ENCODE results near the gene CRACR2B. TPM values are rescaled to one million over a fixed set of nuclear protein-coding genes. Genes with fewer than 3 reads are reported as not detected.

CRACR2B gene
- polyA plus RNA-seq, 5 donors, result 13.6 to 31.6 (median 21.5) TPM

DNA sequence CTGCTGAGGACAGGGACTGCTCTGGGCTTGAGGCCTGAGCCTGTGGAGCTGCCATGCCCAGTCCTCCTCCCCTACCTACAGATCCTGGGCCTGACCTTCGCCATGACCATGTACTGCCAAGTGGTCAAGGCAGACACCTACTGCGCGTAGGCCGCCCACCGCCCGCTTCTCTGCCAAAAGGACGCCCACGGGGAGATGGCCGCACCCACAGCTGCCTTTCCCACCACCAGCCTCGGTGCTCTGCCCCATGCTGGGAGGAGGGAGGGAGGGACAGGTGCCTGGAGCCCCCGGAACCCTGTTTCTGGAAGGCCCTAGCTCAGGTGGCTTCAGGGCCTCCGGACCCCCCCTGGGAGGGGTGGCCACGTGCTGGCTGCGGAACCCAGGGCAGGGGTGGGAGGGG, 38.8 kb downstream of the CRACR2B start:
- DNase-seq, result no peak

DNA sequence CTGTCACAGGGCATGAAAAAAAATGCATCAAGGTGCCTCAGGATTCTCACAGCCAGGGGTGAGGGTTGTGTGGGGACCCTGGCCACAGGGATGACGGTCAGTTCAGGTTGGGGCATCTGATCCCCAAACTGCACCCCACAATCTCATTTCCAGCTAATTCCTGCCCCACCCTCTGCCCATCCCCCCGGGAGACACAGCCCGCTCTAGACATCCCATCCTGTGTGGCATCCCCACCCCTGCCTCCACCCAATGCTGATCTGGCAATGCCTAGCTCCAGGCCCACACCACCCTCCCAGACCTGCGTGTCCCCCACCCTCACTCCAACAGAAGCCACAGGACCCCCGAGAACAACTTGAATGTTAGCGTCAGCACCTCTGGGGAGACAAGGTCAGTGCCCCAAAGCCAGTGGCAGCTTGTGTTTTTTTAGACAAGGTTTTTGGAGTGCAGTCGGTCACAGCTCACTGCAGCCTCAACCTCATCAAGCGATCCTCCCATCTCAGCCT, 40.2 kb downstream of the CRACR2B start:
- DNase-seq, result no peak

DNA sequence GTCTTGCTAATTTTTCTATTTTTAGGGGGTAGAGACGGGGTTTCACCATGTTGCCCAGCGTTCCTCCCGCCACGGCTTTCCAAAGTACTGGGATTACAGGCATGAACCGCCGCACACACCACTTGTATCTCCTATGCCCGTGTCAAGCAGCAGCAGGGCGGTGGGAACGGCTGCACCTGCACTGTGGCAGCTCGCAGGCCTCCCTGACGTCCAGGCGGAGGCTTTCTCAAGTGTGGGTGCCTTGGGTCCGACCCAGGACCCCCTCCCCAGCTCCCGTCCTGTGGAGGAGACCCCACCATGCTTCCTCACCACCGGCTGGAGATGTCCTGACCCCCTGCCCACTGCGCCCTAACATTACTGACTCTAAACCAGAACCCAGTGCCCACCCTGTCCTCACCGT, 40.7 kb downstream of the CRACR2B start:
- DNase-seq, result no peak

DNA sequence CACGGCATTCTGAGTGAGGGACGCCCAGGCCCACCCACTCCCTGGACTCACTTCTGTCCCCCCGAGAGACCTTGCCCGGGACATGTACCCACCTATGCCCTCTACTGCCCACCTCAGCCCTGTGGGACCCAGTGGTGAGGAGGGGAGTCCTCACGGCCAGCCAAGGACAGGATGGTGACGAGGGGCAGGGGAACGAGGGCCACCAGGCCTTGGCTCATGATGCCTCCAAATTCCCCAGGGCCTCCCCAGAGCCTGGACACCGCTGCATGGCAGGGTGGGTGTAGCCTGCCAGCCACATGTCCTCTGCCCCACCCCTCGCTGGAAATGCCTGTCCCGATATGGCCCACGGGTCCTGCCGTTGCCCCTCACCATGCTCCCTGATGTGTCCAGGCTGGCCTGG, 41.1 kb downstream of the CRACR2B start:
- DNase-seq, result no peak

DNA sequence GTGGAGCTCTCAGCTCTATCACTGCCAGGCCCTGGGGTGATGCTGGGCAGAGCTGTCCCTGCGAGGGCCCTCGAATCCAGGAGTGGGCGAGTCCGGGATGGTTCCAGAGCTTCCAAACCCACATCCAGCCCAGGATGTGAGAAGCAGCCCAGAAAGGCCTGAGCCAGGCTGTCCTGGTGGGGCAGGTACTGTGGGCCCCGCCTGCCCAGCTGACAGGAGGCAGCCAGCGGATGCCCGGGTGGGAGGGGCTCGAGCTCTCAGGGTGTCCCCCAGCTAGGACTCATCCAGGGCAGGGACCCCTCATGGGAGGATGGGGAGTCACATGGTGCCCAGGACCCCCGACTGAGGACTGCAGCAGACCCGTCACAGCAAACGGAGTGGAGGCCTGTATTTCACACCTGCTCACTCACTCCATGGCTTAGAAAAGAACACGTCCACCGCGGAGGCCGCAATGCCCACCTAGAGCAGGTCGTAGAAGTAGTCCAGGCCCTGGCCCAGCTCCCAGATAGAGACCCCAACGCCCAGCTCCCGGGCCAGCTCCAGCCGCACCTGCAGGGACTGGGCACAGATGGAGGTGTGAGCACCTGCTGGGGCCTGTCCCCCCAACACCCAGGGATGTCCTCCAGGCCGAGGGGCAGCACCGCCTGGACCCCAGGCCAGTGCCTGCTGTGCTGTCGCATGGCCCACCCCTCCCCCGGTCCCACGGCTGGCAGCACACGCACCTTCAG, 41.8 kb downstream of the CRACR2B start:
- DNase-seq, result no peak

DNA sequence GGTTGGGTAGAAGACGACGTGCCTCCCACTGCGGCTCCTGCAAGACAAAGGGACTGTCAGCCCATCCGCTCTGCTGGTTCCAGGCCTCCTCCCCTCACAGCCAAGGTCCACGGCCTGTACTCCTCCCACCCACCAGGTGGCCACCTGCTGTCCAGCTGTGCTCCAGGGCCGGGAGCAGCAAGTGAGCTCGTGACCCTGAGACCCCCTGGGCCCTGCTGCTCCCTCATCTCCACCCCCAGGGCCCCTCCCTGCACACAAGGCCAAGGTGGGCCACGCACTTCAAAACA, 42.4 kb downstream of the CRACR2B start:
- DNase-seq, result no peak

DNA sequence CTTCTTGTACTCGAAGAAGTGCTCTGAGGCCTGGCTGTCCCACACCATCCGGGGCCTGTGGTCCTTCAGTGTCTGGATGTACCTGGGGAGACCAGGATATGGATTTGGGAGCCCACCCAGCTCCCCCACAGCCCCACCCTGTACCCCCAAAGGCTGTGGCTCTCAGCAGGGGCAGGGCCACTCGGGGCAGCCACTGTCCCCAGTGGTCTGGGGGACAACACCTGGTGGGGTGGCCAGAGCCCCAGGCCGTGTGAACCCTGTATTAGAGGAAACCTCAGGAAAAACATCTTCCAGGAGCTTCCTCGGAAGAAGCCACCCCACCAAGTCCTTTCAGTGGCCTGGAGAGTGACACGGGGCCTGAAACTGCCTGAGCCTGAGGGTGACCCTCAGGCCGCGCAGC, 42.7 kb downstream of the CRACR2B start:
- DNase-seq, result no peak

DNA sequence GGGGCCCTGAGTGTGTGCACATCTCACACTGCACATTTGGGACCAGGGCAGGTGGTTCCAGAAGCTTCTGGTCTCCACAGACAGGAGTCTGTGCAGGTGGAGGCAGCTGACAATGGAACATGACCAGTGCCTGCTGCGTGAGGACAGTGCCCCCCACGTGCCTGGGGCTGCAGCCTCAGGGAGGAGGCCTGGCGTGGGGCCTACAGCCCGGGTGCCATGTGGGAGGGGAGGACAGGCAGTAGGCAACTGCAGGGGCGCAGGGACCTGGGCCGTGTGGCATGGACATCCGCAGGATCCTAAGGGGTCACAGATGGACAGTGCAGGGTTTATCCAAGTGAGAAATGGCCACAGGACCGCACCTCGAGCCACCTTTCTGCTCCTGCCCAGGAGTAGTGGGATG, 43.8 kb downstream of the CRACR2B start:
- DNase-seq, result no peak

DNA sequence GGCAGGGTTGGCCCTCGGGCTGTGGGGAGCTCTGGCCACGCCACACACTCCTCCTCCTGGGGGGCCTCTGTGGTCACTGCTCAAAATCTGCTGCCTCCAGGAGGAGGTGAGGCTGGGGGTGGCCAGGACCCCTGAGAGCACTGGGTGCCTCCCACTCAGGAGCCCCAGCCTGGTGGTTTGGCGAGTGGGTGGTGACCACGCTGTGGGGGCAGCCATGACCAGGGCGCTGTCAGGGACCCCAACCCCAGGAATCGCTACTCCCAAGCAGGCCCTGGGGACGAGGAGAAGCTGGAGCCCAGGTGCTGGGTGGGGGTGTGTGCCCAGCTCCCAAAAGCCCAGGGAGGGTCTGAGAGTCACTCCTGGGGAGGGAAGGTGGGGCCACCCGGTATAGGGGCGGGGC, 45.1 kb downstream of the CRACR2B start:
- DNase-seq, result no peak

DNA sequence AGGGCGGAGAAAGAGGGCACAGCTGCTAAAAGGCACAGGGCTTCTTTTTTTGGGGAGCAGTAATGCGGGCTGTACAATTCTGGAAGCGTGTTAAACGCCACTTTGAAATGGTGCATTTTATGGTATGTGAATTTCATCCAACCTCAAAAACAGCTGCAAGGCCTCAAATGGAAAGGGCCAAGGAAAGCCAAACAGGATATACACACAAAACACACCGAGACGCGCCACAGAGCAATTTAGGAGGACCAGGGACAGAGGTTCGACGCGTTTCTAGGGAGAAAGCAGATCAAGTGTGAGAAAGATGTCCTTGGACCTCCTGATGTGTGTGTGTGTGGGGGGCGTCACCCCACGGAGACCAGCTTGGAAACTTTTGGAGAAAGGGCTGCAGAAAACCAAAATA, 46.0 kb downstream of the CRACR2B start:
- peak in 1 of 2 donors; percentile 38 for DNase-seq

DNA sequence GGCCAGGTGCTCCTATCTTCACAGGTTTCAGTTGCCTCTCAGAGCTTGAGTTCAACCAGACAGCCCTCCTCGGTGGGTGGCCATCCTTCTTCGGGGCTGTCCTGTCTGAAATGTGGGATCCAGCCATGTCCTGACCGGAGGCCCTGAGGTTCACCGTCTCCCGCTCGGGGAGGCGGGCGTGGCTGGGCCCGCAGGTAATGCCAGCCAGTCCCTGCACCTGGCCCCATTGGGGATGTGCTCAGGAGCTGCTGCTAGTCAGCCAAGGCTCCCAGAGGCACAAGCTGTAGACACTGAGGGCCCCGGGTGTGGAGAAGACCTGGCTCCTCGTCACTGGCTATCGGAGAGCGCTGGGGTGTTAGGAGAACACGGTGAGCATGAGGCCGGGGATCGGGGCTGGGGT, 47.5 kb downstream of the CRACR2B start:
- no peak for DNase-seq

DNA sequence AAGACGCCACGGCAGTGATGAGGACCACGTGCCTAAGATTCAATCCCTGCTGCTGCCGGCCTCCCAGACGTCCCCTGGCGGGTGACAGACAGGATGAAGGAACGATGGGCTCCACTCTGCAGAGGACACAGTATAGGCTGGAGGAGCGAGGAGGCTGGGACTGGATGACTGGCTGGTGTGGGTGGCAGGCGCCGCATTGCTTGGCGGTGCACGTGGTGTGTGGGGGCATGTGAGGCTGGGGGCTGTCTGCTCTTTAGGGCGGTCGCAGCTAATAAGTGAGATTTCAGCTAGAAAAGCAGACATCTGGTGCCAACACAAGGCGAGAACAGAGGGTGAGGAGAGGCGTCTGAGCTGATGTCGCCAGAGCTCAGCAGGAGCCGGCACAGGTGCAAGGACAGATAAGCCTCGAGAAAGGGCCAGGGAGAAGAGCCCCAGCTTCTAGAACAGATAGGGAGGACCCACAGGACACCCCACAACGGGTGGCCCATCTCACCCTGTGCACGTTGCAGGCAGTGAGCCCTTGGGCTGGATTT, 48.1 kb downstream of the CRACR2B start:
- no peak for DNase-seq

DNA sequence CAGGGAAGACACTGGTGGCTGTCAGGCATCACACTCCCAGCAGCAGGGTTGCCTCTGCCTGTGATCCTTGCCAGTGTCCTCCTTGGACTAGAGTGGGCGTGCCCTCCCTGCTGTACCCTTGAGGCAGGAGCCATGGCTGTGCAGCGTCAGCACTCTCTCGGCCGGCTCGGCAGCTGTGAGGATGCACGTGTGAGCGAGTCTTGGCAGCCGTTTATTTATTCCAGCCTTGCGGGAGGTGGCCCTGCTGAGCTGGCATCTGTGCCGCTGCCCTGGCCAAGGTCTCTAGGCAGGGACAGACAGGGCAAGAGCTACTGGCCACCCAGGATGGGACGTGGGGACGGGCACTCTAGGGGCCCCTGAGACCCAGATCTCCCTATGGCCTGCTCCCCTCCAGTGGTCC, 48.8 kb downstream of the CRACR2B start:
- DNase-seq, result no peak

DNA sequence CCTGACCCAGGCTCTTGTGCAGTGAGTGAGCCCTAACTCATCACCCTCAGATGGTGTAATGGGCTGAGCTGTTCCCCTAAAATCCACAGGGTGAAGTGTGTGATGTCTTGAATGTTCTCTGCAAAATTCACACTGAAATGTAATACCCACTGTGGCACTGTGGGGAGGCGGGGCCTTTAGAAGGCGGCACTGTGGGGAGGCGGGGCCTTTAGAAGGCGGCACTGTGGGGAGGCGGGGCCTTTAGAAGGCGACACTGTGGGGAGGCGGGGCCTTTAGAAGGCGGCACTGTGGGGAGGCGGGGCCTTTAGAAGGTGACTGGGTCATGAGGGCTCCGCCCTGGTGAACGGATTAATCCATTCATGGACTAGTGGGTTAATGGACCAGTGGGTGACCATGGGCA, 49.8 kb downstream of the CRACR2B start:
- DNase-seq, result no peak

DNA sequence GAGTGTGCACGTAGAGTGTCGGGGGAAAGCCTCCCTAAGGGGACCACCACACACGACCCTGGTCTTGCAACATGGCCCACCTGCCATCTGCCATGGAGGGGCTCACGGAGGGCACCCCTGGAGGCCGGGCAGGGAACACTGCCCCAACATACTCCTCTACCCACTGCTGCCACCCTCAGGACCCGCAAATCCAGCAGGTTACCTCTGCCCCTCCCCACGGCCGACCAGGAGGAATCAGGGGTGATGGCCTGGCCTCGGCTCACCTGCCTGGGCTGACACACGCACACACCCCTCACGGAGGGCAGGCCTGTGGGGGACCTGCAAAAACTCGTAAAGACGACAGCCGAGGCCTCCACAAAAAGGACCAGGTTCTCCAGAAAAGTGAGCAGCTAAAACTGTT, 52.7 kb downstream of the CRACR2B start:
- DNase-seq, result no peak

Other genes starting within 250 kb of the CRACR2B start
- 10 to 100 TPM in 3 of 5 donors, 1 to 10 TPM in 2; 6.9 to 19.1 (median 11.5) TPM for gene IRF7, start 212.0 kb upstream of the CRACR2B start, polyA plus RNA-seq (ENCODE audit: insufficient read depth in 1 of 5, insufficient read length in 5 of 5, low replicate concordance in 1 of 5)
- gene CDHR5, start 203.0 kb upstream of the CRACR2B start, polyA plus RNA-seq (ENCODE audit: insufficient read depth in 1 of 5, insufficient read length in 5 of 5, low replicate concordance in 1 of 5), result under 1 TPM; 0.20 to 0.86 (median 0.58) TPM
- 10 to 100 TPM in 1 of 5 donors, 1 to 10 TPM in 4; 1.2 to 14.9 (median 1.7) TPM for gene SCT, start 200.7 kb upstream of the CRACR2B start, polyA plus RNA-seq (ENCODE audit: insufficient read depth in 1 of 5, insufficient read length in 5 of 5, low replicate concordance in 1 of 5)
- gene DRD4, start 190.7 kb upstream of the CRACR2B start, polyA plus RNA-seq (ENCODE audit: insufficient read depth in 1 of 5, insufficient read length in 5 of 5, low replicate concordance in 1 of 5), result 1 to 10 TPM in 2 of 5 donors, under 1 TPM in 3; 0.21 to 1.5 (median 0.74) TPM
- 10 to 100 TPM; 32.7 to 49.5 (median 37.7) TPM for gene DEAF1, start 132.7 kb upstream of the CRACR2B start, polyA plus RNA-seq (ENCODE audit: insufficient read depth in 1 of 5, insufficient read length in 5 of 5, low replicate concordance in 1 of 5)
- 10 to 100 TPM; 23.2 to 35.8 (median 29.9) TPM for gene TMEM80, start 132.1 kb upstream of the CRACR2B start, polyA plus RNA-seq (ENCODE audit: insufficient read depth in 1 of 5, insufficient read length in 5 of 5, low replicate concordance in 1 of 5)
- 10 to 100 TPM; 41.3 to 88.7 (median 81.2) TPM for gene EPS8L2, start 121.7 kb upstream of the CRACR2B start, polyA plus RNA-seq (ENCODE audit: insufficient read depth in 1 of 5, insufficient read length in 5 of 5, low replicate concordance in 1 of 5)
- gene TALDO1, start 80.5 kb upstream of the CRACR2B start, polyA plus RNA-seq (ENCODE audit: insufficient read depth in 1 of 5, insufficient read length in 5 of 5, low replicate concordance in 1 of 5), result 100 to 1,000 TPM; 100 to 129 (median 107) TPM
- gene GATD1, start 50.4 kb upstream of the CRACR2B start, polyA plus RNA-seq (ENCODE audit: insufficient read depth in 1 of 5, insufficient read length in 5 of 5, low replicate concordance in 1 of 5), result 10 to 100 TPM; 41.4 to 80.2 (median 61.8) TPM
- gene CEND1, start 37.8 kb upstream of the CRACR2B start, polyA plus RNA-seq (ENCODE audit: insufficient read depth in 1 of 5, insufficient read length in 5 of 5, low replicate concordance in 1 of 5), result under 1 TPM in 3 of 5 donors, not detected in 2; 0.18 to 0.24 (median 0.22) TPM
- gene SLC25A22, start 29.6 kb upstream of the CRACR2B start, polyA plus RNA-seq (ENCODE audit: insufficient read depth in 1 of 5, insufficient read length in 5 of 5, low replicate concordance in 1 of 5), result 10 to 100 TPM in 4 of 5 donors, 1 to 10 TPM in 1; 9.4 to 25.4 (median 15.7) TPM
- gene PIDD1, start 22.7 kb upstream of the CRACR2B start, polyA plus RNA-seq (ENCODE audit: insufficient read depth in 1 of 5, insufficient read length in 5 of 5, low replicate concordance in 1 of 5), result 10 to 100 TPM in 4 of 5 donors, 1 to 10 TPM in 1; 9.0 to 16.6 (median 11.6) TPM
- gene RPLP2, start 18.0 kb upstream of the CRACR2B start, polyA plus RNA-seq (ENCODE audit: insufficient read depth in 1 of 5, insufficient read length in 5 of 5, low replicate concordance in 1 of 5), result 1,000 to 10,000 TPM; 1,010 to 1,715 (median 1,239) TPM
- gene PNPLA2, start 9.0 kb upstream of the CRACR2B start, polyA plus RNA-seq (ENCODE audit: insufficient read depth in 1 of 5, insufficient read length in 5 of 5, low replicate concordance in 1 of 5), result 10 to 100 TPM; 23.4 to 54.7 (median 38.0) TPM
- gene CD151, start 5.0 kb downstream of the CRACR2B start, polyA plus RNA-seq (ENCODE audit: insufficient read depth in 1 of 5, insufficient read length in 5 of 5, low replicate concordance in 1 of 5), result 100 to 1,000 TPM; 124 to 208 (median 165) TPM
- gene POLR2L, start 14.6 kb downstream of the CRACR2B start, polyA plus RNA-seq (ENCODE audit: insufficient read depth in 1 of 5, insufficient read length in 5 of 5, low replicate concordance in 1 of 5), result 100 to 1,000 TPM in 2 of 5 donors, 10 to 100 TPM in 3; 67.8 to 164 (median 85.4) TPM
- gene TSPAN4, start 14.9 kb downstream of the CRACR2B start, polyA plus RNA-seq (ENCODE audit: insufficient read depth in 1 of 5, insufficient read length in 5 of 5, low replicate concordance in 1 of 5), result 10 to 100 TPM; 42.4 to 94.6 (median 63.9) TPM
- gene CHID1, start 82.9 kb downstream of the CRACR2B start, polyA plus RNA-seq (ENCODE audit: insufficient read depth in 1 of 5, insufficient read length in 5 of 5, low replicate concordance in 1 of 5), result 100 to 1,000 TPM in 1 of 5 donors, 10 to 100 TPM in 4; 77.0 to 101 (median 86.2) TPM
- gene AP2A2, start 98.0 kb downstream of the CRACR2B start, polyA plus RNA-seq (ENCODE audit: insufficient read depth in 1 of 5, insufficient read length in 5 of 5, low replicate concordance in 1 of 5), result 10 to 100 TPM; 74.4 to 84.3 (median 79.2) TPM
- gene MUC6, start 208.8 kb downstream of the CRACR2B start, polyA plus RNA-seq (ENCODE audit: insufficient read depth in 1 of 5, insufficient read length in 5 of 5, low replicate concordance in 1 of 5), result under 1 TPM; 0.24 to 0.57 (median 0.54) TPM
- under 1 TPM; 0.01 to 0.26 (median 0.04) TPM for gene MUC2, start 247.0 kb downstream of the CRACR2B start, polyA plus RNA-seq (ENCODE audit: insufficient read depth in 1 of 5, insufficient read length in 5 of 5, low replicate concordance in 1 of 5)